Measurements from ENCODE around the gene HDAC4. TPM values are rescaled to one million over a fixed set of nuclear protein-coding genes. Genes with fewer than 3 reads are reported as not detected.

The HDAC4 gene
- total RNA-seq, 4 donors from 2014 or later: 68.0 to 123 (median 86.5) TPM

DNA sequence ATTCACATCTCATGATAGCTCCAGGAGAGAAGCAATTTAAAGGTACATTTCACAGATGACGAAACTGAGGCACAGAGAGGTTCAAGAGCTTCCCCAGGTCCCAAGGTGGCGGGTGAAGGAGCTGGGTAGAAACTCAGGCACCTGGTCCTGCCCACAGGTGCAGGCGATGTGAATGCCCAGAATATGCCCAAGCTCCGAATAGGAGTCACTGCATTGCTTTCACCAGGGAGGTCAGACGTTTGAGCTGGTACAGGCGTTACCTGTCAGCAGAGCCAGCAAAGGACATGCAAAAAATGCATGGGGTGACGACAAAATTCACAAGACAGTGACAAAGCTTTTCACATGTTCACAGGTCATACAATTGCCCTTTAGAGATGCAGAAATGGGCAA is 247.9 kb downstream of the HDAC4 start:
- no peak overlapping the region for H3K4me3 ChIP-seq
- H3K36me3 ChIP-seq: peaks cover 0 to 63% (median 0%) of the 10 kb centered on the region in 3 donors
- H3K4me1 ChIP-seq: peaks cover 0 to 53% (median 3%) of the 10 kb centered on the region in 4 donors
- peak overlapping the region in 3 of 4 donors; percentile 73 to 92 (median 86) for H3K27ac ChIP-seq
- H3K27me3 ChIP-seq: no peaks in the 10 kb centered on the region
- H3K9me3 ChIP-seq: no peaks in the 10 kb centered on the region
- TF ChIP-seq POLR2A (IDR thresholded peaks at IDR 0.05) (no peak), EP300 (IDR thresholded peaks at IDR 0.05) (no peak)
- TF ChIP-seq, protein P1, sequence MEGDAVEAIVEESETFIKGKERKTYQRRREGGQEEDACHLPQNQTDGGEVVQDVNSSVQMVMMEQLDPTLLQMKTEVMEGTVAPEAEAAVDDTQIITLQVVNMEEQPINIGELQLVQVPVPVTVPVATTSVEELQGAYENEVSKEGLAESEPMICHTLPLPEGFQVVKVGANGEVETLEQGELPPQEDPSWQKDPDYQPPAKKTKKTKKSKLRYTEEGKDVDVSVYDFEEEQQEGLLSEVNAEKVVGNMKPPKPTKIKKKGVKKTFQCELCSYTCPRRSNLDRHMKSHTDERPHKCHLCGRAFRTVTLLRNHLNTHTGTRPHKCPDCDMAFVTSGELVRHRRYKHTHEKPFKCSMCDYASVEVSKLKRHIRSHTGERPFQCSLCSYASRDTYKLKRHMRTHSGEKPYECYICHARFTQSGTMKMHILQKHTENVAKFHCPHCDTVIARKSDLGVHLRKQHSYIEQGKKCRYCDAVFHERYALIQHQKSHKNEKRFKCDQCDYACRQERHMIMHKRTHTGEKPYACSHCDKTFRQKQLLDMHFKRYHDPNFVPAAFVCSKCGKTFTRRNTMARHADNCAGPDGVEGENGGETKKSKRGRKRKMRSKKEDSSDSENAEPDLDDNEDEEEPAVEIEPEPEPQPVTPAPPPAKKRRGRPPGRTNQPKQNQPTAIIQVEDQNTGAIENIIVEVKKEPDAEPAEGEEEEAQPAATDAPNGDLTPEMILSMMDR (IDR thresholded peaks at IDR 0.05): no peak
- no peak for DNase-seq (ENCODE audit: low spot score in 2 of 2)
- 93 to 97% methylated on average over 7 of the region's 7 CpGs for WGBS, 2 donors

DNA sequence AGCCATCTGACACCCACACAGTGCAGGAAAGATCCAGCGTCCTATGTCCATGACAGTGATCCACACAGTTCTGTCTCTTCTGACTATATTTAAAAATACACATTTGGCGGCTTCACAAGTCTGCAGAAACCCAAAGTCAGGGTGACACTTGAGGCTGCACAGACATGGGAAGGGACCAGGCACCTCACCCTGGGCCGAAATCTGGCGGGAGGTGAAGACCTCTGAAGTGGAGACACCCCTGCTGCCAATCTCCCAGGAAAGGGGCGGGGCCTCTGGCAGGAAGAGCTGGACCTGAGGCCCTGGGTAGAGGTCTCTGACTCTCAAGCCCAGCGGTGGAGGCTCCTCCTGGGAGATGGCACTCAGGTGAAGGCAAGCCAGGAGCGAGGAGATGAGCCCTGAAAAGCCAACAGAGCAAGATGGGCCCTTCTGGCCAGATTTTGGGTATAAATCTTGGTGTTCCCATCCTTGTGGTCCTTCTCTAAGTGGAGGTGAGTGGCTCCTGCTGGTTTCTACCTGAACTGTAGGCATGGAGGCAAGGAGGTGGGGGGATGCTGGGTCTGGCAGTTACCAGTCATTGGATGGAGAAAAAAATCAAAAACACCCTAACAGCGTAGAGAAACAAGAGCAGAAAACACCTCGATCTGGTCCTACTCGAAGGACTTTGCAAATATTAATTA is 248.4 kb downstream of the HDAC4 start:
- peak in 1 of 2 donors; percentile 13 for DNase-seq (ENCODE audit: low spot score in 2 of 2)
- WGBS, 2 donors: 87 to 91% methylated on average over 10 of the region's 10 CpGs
- peak overlapping the region; percentile 40 to 92 (median 80) for H3K27ac ChIP-seq

DNA sequence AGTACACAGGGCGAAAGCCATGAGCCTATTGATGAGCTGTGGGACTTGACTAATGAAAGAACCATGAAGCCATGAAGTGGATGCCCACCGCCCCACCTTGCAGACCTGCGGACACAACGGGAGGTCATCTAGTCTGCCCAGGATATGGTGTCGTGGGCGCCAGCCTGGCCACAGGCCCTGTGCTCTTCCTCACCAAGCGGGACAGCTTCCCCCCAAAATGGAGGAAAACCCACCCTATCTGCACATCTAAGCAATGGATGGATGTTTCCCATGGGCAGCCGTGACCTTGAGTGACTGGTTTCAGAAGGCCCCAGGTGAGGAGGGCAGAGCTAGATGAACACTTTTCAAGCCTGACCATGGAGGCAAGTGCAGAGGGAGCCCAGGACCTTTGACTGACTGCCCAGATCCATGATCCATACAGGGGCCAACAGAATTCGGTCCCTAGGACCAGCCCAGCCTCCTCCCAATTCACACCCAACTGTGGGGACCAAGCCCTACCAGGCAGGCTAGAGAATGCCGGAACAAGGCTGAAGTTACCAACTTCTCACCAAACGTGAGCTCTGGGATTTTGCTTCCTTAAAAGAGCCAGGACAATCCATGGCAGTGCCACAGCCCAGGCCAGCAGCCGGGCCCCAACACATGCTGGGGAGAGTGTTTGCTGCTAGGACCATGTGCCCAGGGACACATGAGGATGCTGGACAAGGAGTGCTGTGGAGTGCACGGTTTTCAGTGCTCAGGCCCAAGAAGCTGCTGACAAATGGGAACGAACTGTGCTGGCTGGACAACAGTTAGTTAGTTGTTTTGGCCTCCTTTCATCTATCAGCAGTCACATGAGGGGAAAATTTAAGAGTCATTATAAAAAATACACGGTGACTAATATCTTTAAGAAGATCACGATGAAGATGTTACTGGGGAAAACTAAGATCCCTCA is 249.4 kb downstream of the HDAC4 start:
- Histone ChIP-seq H3K36me3 (peaks cover 0 to 70% (median 0%) of the 10 kb centered on the region in 3 donors), H3K27me3 (no peaks in the 10 kb centered on the region), H3K27ac (peak overlapping the region; percentile 56 to 92 (median 84)), H3K4me3 (no peak overlapping the region), H3K4me1 (peaks cover 0 to 38% (median 3%) of the 10 kb centered on the region in 4 donors), H3K9me3 (no peaks in the 10 kb centered on the region)
- TF ChIP-seq, protein P1 (IDR thresholded peaks at IDR 0.05): no peak
- TF ChIP-seq EP300 (IDR thresholded peaks at IDR 0.05) (peak; percentile 56 to 90), POLR2A (IDR thresholded peaks at IDR 0.05) (no peak)
- peak; percentile 19 to 48 for DNase-seq (ENCODE audit: low spot score in 2 of 2)
- WGBS, 2 donors: 71 to 76% methylated on average over 16 of the region's 16 CpGs

More for the DNA sequence above, 248.4 kb downstream of the HDAC4 start:
- no peaks in the 10 kb centered on the region for H3K27me3 ChIP-seq
- TF ChIP-seq, protein P1 (IDR thresholded peaks at IDR 0.05): no peak
- TF ChIP-seq EP300 (IDR thresholded peaks at IDR 0.05): no peak
- H3K4me1 ChIP-seq: peaks cover 0 to 47% (median 3%) of the 10 kb centered on the region in 4 donors
- no peaks in the 10 kb centered on the region for H3K9me3 ChIP-seq
- H3K4me3 ChIP-seq: no peak overlapping the region
- peaks cover 0 to 68% (median 0%) of the 10 kb centered on the region in 3 donors for H3K36me3 ChIP-seq

DNA sequence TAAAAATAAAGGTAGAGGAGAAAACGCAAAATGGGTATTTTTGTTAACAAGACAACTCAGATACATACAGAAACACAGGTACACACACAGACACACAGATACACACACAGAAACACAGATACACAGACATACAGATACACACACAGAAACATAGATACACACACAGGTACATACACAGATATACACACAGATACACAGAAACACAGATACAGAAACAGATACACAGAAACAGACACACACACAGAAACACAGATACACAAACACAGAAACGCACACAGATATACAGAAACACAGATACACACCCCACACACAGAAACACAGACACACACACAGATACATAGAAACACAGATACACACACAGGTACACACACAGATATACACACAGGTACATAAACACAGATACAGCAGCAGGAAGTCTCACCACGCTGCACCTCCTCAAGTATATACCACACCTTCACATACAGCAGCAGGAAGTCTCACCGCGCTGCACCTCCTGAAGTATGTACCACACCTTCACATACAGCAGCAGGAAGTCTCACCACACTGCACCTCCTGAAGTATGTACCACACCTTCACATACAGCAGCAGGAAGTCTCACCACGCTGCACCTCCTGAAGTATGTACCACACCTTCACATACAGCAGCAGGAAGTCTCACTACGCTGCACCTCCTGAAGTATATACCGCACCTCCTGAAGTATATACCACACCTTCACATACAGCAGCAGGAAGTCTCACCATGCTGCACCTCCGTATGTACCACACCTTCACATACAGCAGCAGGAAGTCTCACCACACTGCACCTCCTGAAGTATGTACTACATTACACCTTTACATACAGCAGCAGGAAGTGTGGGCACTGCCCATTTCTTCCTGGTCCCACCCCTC is 250.5 kb downstream of the HDAC4 start:
- 83 to 84% methylated on average over 9 of the region's 9 CpGs for WGBS, 2 donors
- Histone ChIP-seq H3K4me1 (peaks cover 0 to 27% (median 3%) of the 10 kb centered on the region in 4 donors), H3K36me3 (peaks cover 0 to 70% (median 0%) of the 10 kb centered on the region in 3 donors), H3K27ac (peak overlapping the region in 3 of 4 donors; percentile 81 to 92 (median 86)), H3K27me3 (no peaks in the 10 kb centered on the region), H3K9me3 (no peaks in the 10 kb centered on the region), H3K4me3 (no peak overlapping the region)
- TF ChIP-seq EP300 (IDR thresholded peaks at IDR 0.05) (no peak), POLR2A (IDR thresholded peaks at IDR 0.05) (no peak)
- TF ChIP-seq, protein P1 (IDR thresholded peaks at IDR 0.05): no peak
- DNase-seq (ENCODE audit: low spot score in 2 of 2): peak in 1 of 2 donors; percentile 5

Data from tibial nerve (tissue), 4 donors.